B cell (primary cell): Measurements from ENCODE around the gene FSIP1.

Experiments used
- EZH2 ChIP-seq: IDR thresholded peaks from 2 replicates; pipeline ENCODE4 v1.6.1; 2012; ENCODE audit warnings: borderline replicate concordance, low read depth, mild to moderate bottlenecking, moderate library complexity, low read length; ENCODE audit not compliant: insufficient read depth, poor library complexity, severe bottlenecking
- TF ChIP-seq, protein P1 (sequence below): fragments of 200-600 bp; IDR thresholded peaks from one replicate; pipeline ENCODE4 v1.8.0; 2022; ENCODE audit warnings: antibody characterized with exemption, mild to moderate bottlenecking

DNA sequence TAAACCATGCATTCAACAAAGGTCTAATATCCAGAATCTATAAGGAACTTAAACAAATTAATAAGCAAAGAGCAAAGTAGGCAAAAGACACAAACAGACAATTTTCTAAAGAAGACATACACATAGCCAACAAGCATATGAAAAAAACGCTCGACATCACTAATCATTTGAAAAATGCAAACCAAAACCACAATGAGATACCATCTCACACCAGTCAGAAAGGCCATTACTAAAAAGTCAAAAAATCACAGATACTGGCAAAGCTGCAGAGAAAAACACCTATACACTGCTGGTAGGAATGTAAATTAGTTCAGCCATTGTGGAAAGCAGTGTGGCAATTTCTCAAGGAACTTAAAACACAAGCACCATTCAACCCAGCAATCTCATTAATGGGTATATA, 53.8 kb downstream of the FSIP1 start:
- TF ChIP-seq, protein P1, sequence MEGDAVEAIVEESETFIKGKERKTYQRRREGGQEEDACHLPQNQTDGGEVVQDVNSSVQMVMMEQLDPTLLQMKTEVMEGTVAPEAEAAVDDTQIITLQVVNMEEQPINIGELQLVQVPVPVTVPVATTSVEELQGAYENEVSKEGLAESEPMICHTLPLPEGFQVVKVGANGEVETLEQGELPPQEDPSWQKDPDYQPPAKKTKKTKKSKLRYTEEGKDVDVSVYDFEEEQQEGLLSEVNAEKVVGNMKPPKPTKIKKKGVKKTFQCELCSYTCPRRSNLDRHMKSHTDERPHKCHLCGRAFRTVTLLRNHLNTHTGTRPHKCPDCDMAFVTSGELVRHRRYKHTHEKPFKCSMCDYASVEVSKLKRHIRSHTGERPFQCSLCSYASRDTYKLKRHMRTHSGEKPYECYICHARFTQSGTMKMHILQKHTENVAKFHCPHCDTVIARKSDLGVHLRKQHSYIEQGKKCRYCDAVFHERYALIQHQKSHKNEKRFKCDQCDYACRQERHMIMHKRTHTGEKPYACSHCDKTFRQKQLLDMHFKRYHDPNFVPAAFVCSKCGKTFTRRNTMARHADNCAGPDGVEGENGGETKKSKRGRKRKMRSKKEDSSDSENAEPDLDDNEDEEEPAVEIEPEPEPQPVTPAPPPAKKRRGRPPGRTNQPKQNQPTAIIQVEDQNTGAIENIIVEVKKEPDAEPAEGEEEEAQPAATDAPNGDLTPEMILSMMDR: no peak
- TF ChIP-seq EZH2: no peak
